ENCODE measurements around the gene LYPLAL1. TPM values are rescaled to one million over a fixed set of nuclear protein-coding genes. Genes with fewer than 3 reads are reported as not detected.

LYPLAL1 gene
- total RNA-seq (2014; rRNA removed; shearing (Covaris generic)) = 50.8 and 54.0 TPM in 2 replicates

DNA sequence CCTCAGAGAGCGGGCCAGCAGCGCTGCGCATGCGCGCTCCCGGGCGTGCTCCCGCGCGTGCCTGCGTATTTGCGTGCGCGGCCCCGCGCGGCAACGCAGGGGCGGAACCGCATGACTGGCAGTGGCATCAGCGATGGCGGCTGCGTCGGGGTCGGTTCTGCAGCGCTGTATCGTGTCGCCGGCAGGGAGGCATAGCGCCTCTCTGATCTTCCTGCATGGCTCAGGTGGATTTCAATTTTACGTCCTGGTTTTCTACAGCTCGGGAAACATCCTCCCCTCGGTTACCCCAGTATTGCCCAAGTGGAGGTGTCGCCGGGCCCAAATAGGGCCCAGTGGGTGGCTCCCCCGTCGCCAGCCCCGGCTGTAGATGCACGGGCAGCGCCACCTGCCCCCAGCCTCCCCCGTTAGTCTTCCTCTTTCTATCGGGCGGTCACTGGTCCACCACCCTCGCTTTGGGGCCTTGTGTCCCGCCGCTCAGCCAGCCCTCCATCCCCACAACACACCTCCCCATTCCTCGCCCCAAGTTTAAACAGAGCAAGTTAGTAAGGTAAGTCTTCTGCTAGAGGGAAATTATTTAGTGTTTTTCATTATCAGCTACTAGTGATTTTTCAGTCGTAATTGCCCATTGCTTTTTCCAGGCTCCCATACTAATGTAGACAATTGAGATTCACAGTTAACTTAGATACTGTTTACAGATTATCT lies at the start of gene LYPLAL1:
Gene LYPLAL1 (plus strand): TSS at position 121 of the 702 bp plus-strand sequence. CDS start 13 bp downstream, at position 134.
- DNase-seq (ENCODE audit: low spot score) = peak; percentile 81

DNA sequence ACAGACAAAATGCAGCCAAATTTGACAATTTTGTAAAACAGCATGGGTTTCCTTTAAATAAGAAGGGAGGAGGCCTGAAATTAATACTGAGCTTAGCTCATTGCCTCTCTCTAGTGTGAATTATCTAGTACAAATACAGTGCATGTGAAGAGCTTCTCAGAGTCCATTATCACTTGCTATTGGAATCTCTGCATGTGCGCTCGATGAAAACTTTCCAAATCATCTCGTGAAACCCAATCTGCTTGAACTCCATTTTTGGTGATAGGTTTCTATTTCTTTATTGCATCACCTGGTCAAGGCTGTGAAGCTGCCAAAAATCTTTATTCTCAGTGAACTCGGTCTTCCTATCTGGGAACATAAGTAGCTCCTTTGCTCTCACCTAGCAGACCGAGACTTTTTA lies 49.5 kb upstream of the LYPLAL1 start:
- DNase-seq (ENCODE audit: low spot score) = no peak

DNA sequence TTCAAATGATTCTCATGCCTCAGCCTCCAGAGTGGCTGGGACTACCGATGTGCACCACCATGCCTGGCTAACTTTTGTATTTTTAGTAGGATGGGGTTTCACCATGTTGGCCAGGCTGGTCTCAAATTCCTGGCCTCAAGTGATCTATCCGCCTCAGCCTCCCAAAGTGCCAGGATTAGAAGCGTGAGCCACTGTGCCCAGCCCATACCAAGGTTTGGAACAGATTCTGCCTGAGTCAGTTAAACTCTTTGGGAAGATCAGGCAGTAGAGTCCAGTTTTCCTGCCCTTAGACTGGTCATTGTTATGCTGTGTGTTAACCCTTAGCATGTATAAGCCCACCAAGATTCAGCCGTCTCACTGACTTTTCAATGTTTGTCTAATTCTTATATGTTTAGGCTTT lies 48.3 kb upstream of the LYPLAL1 start:
- DNase-seq (ENCODE audit: low spot score) = no peak

DNA sequence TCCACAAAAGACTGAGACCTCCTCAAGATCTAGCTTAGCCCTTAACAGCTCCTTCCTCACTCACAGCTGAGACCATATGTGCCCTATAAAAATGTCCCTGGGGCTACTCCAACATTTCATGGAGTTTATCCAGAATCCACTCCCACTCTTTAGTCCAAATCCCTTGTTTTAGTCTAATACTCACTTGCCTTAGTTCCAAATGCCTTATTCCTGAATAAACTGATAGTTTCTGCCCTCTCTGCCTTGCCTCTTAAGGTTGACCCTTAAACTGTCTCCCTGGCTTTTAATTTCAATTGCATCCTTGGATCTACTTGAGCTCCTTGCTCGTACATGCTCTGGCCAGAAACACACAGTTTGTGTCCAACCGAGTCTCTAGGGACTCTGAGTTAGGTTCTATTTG lies 47.3 kb upstream of the LYPLAL1 start:
- no peak for DNase-seq (ENCODE audit: low spot score)

DNA sequence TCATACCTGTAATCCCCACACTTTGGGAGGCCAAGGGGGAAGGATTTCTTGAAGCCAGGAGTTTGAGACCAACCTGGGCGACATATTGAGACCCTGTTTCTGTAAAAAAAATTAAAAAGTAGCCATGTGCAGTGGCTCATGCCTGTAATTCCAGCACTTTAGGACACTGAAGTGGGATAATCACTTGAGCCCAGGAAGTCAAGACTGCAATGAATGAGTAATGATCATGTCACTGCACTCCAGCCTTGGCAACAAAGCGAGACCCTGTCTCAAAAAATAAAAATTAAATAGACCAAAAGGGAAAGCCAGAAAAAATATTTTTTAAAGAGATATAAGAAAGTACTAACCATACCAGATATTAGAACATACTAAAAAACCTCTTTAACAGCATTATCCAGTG lies 44.7 kb upstream of the LYPLAL1 start:
- no peak for DNase-seq (ENCODE audit: low spot score)

DNA sequence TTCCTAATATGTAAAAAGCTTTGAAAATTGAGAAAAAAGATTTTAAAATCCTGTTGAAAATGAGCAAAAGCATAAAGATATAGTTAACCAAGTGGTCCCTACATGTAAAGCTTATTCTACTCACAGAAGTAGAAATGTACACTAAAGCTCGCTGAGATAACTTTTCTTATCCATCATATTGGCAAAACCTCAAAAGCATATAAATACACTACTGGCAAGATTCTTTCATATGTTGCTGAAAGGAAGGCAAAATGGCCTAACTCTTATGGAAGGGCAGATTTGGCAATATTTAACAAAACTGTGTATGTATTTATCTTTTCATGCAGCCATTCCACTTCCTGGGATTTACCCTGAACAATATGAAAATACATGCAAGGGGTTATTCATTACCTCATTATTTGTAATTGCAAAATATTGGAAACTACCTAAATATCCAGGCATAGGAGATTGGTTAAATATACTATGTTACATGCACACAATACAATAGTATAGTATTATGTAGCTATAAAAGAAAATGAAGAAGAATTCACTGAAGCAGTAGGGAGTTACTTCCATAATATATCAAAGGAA lies 43.2 kb upstream of the LYPLAL1 start:
- no peak for DNase-seq (ENCODE audit: low spot score)

DNA sequence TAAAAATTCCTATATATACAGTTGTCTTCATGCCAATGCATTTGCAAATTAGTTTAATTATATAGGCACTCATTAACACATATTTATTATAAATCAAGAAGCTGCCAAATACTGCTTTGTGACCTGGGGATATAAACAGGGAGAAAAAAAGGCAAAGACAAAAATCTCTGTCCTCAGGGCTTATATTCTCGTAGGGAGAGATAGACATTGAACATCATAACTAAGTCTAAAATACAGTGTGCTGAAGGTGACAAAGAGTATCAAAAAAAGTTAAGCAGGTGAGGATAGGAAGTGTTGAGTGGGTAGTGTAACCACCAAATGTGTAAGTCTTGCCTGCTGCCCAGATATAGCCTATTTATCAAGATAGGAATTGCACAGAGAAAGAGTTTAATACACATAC lies 40.7 kb upstream of the LYPLAL1 start:
- no peak for DNase-seq (ENCODE audit: low spot score)

DNA sequence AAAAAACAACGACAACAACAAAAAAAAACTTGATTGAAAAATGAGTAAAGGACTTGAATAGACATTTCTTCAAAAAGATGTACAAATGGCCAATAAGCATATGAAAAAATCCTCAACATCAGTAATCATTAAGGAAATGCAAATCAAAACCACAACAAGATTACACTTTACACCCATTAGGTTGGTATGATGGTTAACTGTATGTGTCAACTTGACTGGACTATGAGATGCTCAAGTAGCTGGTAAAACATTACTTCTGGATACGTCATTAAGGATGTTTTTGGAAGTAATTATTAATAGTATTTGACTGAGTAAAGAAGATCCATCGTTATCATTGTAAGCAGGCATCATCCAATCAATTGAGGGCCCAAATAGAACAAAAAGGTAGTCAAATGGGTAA lies 34.9 kb upstream of the LYPLAL1 start:
- no peak for DNase-seq (ENCODE audit: low spot score)

DNA sequence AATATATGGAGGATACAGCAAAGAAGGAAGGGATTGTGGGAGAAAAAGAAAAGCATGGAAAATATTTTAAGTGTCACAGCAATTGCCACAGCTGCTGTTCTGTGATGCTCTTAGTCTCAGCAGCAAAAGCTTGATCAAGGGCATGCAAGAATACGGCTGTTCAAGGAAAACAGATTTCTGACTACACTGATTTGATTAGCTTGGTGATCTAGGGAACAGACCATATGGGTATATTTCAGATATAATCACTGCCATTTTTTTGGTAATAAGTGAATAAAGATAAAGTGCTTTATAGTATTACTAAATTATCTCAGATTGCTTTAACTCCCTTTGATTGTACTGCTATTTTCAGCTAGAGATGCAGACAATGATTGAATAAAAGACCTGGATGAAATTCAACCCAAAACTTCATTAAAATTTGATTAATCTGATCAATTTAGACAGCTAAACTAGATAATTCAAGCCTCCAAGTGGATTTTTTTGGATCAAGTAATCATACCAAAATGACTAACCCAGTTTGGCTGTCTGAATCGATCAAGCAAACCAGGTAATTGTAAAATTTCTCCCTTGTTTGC lies 33.3 kb upstream of the LYPLAL1 start:
- no peak for DNase-seq (ENCODE audit: low spot score)

DNA sequence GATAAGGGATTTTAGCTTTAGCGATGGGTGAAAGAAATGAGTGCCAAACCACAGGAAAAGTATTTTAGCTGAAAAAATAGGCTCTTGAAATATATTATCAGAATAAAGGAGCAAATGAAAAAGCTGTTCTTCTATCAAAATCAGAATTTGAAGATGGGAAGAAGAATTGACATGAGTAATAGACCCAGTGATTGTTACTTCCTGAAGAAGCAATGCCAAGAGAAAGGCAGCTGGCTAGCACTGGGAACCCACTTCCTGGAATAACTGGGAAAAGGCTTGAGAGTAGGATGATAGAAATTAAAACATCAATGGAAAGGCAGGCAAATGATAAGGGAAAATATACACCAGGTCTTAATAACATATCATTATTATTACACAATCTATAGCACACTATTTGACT lies 29.9 kb upstream of the LYPLAL1 start:
- peak; percentile 63 for DNase-seq (ENCODE audit: low spot score)

DNA sequence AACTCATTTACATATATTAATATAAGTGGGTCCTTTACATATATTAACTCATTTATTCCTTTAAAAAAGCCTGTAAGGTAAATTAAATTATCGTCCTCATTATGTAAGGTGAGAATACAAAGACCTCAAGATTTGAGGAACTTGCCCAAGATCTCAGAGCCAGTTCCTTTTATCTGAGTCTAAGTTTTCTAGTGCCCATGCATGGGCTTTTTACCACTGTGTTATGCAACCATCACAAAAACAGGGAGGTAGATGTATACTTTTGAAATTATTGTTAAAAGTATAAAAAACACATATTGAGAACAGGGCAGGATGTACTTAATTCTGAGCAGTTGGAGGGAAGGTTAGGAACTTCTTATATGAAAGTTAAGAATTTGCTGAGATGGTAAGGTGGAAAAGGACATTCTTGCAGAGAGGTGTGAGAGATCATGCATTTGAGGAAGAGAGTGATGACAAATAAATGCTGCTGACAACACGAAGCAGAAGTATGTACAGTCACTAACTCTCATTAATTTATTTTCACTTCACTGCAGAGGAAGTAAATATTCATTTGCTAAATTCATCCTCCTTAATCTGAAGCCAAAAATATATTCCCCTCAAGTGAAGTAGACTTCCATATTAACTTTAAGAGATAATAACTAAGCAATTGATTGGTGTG lies 28.9 kb upstream of the LYPLAL1 start:
- no peak for DNase-seq (ENCODE audit: low spot score)

DNA sequence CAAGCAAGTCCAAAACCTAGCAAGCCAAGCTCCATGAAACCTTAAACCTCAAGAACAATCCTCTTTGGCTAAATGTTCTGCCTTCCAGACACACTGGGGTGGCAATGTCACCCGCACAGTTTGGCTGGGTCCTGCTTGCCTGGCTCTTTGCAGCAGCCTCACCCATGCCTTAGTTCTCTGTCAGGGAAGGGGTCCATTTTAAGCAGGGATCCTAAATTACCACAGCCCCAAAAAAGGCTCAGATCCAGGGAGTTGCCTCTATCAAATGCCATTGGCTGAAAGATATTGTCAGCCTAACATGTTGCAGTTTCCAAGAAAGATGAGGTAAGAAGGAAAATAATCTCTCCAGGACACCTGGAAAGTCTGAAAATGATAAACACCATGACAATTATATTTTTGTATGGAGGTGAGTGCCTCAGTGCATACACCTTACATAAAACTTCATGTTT lies 26.1 kb upstream of the LYPLAL1 start:
- DNase-seq (ENCODE audit: low spot score) = no peak

DNA sequence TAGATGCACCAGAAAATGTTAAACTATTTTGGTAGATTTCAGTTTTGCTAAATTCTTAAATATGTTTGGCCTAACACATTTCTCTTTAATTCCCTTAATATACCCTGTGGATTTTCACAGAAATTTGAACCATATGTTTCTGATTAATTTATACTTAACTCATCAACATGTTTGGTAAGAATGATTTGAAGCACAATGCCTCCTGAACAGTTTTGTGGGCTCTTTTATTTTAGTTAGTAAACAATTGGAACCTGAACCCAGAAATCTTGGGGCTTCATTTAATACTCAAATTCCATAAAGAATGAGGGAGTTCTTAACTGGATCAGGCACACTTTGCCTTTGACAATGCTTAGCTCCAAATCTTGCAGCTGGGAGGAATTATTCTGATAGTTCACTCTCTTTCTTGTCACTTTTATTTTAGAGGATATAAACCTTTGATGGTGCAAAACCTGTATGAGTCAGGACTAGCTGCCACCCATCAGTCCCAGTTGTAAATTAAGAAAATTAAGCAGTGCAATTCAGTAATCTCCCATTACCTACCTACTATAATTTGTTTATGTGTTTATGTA lies 24.6 kb upstream of the LYPLAL1 start:
- DNase-seq (ENCODE audit: low spot score) = no peak

DNA sequence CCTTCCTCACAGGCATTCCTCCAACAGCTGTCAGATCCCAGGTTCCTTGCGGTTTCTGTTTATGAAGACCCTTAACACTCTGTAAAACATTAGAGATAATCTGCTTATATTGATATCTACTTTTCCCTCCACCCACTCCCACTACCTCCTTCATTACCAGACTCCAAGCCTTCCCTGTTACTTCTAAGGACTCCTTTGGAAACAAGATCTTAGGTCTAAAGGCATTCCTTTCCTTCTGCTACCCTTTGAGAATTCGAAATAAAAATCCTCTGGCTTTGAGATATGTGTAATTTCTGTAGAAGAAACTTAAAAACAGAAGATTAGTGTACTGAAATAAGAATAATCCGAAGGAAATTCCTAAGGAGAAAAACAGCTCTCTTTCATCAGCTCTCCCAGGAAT lies 23.7 kb upstream of the LYPLAL1 start:
- DNase-seq (ENCODE audit: low spot score) = no peak

DNA sequence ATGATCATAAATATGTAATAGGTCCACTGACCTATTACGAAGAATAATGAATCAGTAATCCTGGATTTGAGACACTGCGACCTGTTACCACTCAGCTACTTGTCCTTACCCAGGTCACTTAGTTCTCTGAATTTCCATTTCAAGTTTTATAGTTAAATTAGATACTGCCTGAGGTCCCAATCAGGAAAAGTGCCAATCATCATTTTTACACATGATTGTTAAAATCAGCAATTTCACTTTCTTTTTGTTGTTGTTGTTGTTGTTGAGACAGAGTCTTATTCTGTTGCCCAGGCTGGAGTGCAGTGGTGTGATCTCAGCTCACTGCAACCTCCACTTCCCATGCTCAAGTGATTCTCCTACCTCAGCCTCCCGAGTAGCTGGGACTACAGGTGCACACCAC lies 22.8 kb upstream of the LYPLAL1 start:
- DNase-seq (ENCODE audit: low spot score) = no peak

DNA sequence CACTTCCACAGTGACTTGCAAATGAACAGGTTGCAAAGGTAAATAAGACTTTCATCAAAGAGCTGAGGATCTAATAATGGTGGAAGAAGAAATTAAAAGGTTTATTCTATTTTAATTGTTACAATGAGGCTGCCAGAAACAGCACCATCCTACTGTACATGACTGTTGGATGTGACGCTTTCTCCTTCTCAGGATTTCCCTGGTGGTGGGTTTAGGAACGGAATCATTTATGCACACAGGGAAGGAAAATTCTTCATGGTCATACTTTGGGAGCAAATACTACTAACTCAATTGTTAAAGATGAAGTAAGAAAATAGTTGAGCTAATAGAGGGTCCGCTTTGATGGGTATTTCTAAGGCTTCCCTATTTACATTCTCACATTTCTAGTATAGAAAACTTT lies 22.2 kb upstream of the LYPLAL1 start:
- no peak for DNase-seq (ENCODE audit: low spot score)

DNA sequence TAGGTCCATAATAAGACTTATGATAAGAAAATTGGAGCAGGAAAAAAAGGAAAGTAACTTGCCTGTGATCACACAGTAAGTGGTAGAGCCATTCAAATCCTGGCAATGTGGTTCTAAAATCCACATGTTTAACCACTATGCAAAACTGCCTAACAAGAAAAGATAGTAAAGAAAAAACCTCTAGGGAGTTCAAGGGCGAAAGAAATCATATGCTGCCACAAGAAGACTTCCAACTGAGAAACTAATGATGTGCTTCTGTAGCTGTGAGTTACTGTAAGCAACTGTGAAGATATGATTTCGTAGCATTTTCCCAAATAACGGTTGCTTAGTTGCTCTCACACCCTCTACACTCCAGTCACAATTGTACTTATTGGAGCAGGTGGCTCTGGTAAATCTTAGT lies 20.9 kb upstream of the LYPLAL1 start:
- DNase-seq (ENCODE audit: low spot score) = no peak

DNA sequence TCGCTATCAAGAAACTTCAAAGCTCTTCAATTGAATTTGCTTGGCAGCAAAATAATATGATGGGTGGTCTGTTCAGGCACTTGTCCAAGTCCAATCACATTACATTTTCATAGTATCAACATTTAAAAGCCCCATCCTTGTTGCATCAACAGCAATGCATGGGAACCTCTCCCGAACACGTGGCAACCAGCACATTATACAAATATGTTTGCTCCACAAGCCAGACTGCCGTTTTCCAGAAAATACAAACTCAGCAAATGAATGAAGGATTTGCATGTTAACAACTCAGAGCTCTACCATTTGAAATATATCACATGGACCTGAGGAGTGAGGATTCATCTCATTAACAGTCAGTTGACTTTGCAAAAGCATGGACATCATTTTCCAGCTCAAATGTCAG lies 20.0 kb upstream of the LYPLAL1 start:
- no peak for DNase-seq (ENCODE audit: low spot score)

DNA sequence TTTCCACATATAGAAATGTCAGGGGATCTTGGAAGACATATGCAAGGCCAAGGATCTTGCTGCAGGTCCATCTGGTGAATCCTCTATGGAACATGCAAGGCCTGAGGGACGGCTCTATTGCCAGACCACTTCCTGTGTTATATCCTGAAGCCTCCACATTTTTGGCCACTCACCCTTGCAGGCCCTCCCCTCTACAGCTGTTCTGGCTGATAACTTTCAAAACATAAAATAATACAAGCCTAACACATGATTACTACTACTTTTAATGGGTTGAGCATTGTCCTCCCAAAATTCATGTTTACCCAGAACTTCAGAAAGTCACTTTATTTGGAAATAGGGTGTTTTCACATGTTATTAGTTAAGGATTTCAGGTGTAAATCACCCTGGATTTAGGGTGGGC lies 18.5 kb upstream of the LYPLAL1 start:
- DNase-seq (ENCODE audit: low spot score) = no peak

DNA sequence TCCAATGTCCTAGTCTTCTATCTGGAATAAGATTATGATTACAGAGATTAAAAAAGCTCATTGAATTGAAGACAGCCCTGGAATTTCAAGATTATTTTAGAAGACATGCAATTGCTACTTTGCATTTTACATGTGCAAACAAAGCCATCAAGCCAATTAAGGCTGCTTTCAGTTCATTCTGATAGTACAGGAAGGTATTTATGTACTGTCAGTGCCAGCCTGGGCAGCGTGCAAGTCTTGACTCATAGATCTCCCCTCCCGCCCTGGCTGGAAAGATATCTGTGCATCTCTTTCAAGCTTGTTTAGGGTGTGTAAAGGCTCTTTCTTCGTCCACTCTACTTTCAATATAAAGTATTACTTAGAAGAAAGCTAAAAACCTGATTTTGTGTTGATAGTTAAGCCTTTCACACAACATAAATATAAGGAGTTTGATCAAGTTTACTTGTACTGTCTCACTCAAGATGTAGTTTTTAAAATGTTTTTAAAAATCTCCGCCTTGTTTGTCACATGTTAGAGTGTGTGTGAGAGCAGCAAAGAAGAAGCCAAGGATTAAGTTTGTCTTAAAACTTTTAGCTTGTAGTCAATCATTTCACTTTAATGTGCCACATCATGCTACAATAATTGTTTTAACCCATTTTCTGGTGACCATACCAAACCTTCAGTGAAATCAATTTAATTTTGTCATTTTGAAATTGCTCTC lies 13.6 kb upstream of the LYPLAL1 start:
- peak; percentile 45 for DNase-seq (ENCODE audit: low spot score)

DNA sequence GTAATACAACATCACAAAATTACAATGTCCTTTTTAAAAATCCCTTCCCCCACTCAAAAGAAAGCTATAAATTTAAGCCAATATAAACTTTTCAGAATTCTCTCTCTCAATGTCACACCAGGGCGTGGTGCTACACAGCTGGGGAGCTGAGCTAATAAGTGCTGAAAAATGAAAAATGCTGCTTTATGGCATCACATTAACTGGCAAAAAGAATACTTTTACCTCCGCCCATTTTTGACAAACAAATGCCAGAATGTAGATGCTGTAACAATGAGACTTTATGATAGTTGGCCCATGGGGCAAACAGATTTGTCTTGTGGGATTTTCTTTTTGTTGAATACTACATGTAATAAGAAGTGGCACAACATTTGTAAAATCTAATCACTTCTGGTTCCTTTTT lies 12.7 kb upstream of the LYPLAL1 start:
- DNase-seq (ENCODE audit: low spot score) = no peak

DNA sequence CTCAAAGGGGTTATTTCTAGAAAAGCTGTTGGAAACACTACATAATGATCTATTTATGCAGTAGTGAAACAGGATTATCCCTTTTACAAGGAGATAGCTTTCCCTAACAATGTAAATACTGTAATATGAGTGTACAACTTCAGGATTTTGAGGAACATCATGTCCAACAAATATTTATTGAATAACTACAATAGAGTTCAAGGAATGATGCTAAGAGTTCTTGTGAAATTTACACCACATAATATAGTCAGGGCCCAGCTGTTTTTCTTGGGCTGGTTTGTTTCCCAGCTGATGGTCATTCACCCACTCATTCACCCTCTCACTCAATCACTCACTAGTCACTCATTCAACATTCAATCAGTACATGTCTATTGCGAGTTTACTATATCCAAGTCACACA lies 12.3 kb upstream of the LYPLAL1 start:
- DNase-seq (ENCODE audit: low spot score) = no peak
